Thoracic aorta (tissue), 2 donors: ENCODE results near the gene DNAJB8. TPM values are rescaled to one million over a fixed set of nuclear protein-coding genes. Genes with fewer than 3 reads are reported as not detected.

ENCODE experiments used
- ATAC-seq: fragments of 150-250 bp; one replicate; pipeline ENCODE4 v1.8.0; 2017; ENCODE audit warnings: low read depth; ENCODE audit not compliant: insufficient number of reproducible peaks, low FRiP score
- DNase-seq: peaks from one replicate; pipeline ENCODE4 v3.0.0-alpha.2; 2020; ENCODE audit warnings: low spot score
- H3K27ac ChIP-seq, 2 donors: fragments of 200-600 bp; sonication (generic); 1 replicate in 1 of 2; 2 replicates in 1 of 2; pipeline ENCODE4 v1.5.1; 2016; ENCODE audit warnings: mild to moderate bottlenecking in 2 of 2, moderate library complexity in 2 of 2
- H3K27me3 ChIP-seq: fragments of 200-600 bp; sonication (generic); replicated peaks from 2 replicates; pipeline ENCODE4 v1.6.0; 2016; ENCODE audit warnings: mild to moderate bottlenecking; ENCODE audit not compliant: insufficient read depth
- H3K36me3 ChIP-seq: fragments of 200-600 bp; sonication (generic); one replicate; pipeline ENCODE4 v1.5.1; 2016
- H3K4me1 ChIP-seq, 2 donors: fragments of 200-600 bp; sonication (generic); 1 replicate in 1 of 2; 2 replicates in 1 of 2; pipeline versions ENCODE4 v1.5.1 to v1.6.0; 2016; ENCODE audit warnings: low read depth in 2 of 2, mild to moderate bottlenecking in 1 of 2; ENCODE audit not compliant: control insufficient read depth in 1 of 2
- H3K4me3 ChIP-seq: fragments of 200-600 bp; sonication (generic); 2 replicates; pipeline ENCODE4 v1.5.1; 2016; ENCODE audit warnings: mild to moderate bottlenecking
- H3K9me3 ChIP-seq: fragments of 200-600 bp; sonication (generic); 2 replicates; pipeline ENCODE4 v1.5.1; 2016
- total RNA-seq, 2 donors: library from RNA; depleted of rRNA; stranded (reverse); fragments of >200 nt; gene quantifications; one replicate each; pipeline versions ENCODE4 v1.1.0 to v1.2.3, GENCODE V29; 2016
- TF ChIP-seq, protein P1 (sequence below): fragments of 200-600 bp; sonication (generic); IDR thresholded peaks from one replicate; pipeline ENCODE4 v1.5.1; 2019; ENCODE audit warnings: antibody characterized with exemption

The DNAJB8 gene
- total RNA-seq, 2 donors from 2014 or later: not detected

DNA sequence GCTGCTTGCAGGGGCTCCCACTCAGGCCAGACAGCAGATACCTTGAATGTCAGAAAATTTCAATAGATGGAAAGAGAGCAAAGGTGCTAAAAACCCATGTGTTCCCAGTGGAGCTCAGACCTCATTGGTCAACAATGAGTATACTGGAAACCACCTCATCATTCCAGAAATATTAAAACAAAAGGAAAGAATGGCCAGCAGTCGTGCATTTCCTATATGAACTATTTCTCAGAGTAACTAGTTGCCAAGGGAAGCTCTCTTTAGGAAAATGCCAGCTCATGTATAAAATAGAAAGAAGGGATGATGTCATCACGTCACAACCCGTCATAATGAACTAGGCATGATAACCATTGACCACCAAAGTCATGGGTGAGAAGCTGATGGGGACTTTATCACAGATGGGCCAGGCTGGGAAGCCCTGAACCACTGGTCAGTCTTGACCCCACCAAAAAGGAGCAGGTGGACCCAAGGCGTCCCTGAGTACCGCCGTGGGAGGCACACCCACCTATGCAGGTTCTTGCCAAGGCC is 17.5 kb downstream of the DNAJB8 start:
- DNase-seq: no peak
- Histone ChIP-seq H3K4me1 (no peaks in the 10 kb centered on the region), H3K27ac (no peak overlapping the region), H3K9me3 (no peaks in the 10 kb centered on the region), H3K4me3 (no peak overlapping the region), H3K36me3 (no peaks in the 10 kb centered on the region), H3K27me3 (no peaks in the 10 kb centered on the region)
- ATAC-seq: no peak
- TF ChIP-seq, protein P1, sequence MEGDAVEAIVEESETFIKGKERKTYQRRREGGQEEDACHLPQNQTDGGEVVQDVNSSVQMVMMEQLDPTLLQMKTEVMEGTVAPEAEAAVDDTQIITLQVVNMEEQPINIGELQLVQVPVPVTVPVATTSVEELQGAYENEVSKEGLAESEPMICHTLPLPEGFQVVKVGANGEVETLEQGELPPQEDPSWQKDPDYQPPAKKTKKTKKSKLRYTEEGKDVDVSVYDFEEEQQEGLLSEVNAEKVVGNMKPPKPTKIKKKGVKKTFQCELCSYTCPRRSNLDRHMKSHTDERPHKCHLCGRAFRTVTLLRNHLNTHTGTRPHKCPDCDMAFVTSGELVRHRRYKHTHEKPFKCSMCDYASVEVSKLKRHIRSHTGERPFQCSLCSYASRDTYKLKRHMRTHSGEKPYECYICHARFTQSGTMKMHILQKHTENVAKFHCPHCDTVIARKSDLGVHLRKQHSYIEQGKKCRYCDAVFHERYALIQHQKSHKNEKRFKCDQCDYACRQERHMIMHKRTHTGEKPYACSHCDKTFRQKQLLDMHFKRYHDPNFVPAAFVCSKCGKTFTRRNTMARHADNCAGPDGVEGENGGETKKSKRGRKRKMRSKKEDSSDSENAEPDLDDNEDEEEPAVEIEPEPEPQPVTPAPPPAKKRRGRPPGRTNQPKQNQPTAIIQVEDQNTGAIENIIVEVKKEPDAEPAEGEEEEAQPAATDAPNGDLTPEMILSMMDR: no peak

DNA sequence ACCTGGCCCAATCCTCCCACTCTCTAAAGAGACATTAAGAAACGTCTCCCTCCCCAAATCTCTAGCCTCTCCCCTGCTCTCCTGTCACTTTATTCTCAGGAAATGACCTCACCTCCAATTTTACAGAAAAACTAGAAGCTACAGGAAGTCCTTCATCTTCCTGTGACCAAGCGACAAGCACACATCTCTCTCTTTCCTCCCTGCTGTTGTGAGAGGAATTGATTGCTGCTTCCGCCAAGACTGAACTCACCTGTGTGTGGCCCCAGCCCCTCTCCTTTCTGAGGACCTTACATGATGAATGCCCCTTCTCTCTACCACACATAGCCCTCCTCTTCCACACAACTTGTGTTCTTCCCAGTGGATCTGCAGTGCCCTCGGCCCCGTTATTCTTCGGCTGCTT is 18.2 kb downstream of the DNAJB8 start:
- H3K4me1 ChIP-seq: no peaks in the 10 kb centered on the region
- DNase-seq (no peak), ATAC-seq (no peak)
- no peaks in the 10 kb centered on the region for H3K36me3 ChIP-seq
- no peaks in the 10 kb centered on the region for H3K9me3 ChIP-seq
- TF ChIP-seq, protein P1: no peak
- no peak overlapping the region for H3K4me3 ChIP-seq
- no peak overlapping the region for H3K27ac ChIP-seq
- no peaks in the 10 kb centered on the region for H3K27me3 ChIP-seq

DNA sequence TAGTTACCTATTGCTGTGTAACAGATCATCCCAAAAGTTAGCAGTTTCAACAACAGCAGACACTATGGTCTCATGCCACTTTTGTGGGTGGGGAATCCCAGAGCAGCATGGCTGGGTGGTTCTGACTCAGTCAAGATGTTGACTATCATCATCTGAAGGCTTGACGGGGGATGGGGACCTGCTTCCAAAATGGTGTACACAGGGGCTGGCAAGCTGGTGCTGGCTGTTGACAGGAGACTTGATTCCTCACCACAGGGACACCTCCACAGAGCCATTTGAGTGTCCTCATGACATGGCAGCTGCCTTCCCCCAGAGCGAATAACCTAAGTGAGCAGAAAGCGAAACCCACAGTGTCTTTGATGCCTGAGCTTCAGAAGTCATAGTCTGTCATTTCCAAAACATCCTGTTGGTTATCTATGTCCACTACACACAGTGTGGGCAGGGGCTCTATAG is 19.1 kb downstream of the DNAJB8 start:
- TF ChIP-seq, protein P1: no peak
- ATAC-seq: no peak
- Histone ChIP-seq H3K36me3 (no peaks in the 10 kb centered on the region), H3K4me3 (no peak overlapping the region), H3K4me1 (no peaks in the 10 kb centered on the region), H3K9me3 (no peaks in the 10 kb centered on the region), H3K27ac (no peak overlapping the region), H3K27me3 (no peaks in the 10 kb centered on the region)
- no peak for DNase-seq

DNA sequence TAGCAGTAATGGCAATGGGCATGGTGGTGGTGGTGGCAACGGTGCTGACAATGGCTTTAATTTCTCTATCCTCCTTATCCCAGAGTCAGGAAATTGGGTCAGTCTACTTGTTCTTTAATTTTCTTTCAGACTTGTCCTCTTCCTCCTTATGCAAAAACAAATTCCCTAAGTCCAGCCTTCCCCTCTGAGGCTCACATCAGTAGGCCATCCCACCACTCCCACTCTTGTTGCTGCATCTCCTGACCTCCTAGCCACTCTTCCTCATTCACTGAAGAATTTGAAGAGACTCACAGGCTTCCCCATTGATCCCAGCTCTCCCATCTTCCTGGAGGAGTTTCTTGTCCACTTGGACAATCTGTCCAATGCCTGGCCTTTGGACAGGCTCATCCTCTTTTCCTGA is 19.9 kb downstream of the DNAJB8 start:
- TF ChIP-seq, protein P1: no peak
- DNase-seq: no peak
- no peak overlapping the region for H3K4me3 ChIP-seq
- H3K36me3 ChIP-seq: no peaks in the 10 kb centered on the region
- H3K27ac ChIP-seq: no peak overlapping the region
- H3K9me3 ChIP-seq: no peaks in the 10 kb centered on the region
- no peak for ATAC-seq
- H3K4me1 ChIP-seq: no peaks in the 10 kb centered on the region
- no peaks in the 10 kb centered on the region for H3K27me3 ChIP-seq

DNA sequence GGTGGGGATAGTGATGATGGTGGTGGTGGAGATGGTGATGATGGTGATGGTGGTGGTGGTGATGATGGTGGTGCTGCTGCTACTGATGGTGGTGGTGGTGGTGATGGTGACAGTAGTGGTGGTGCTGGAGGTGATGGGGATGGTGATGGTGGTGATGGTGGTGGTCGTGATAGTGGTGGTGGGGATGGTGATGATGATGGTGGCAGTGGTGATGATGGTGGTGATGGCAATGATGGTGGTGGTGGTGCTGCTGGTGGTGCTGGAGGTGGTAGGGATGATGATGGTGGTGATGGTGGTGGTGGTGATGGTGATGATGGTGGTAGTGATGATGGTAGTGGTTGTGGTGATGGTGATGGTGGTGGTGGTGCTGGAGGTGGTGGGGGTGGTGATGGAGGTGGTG is 21.3 kb downstream of the DNAJB8 start:
- no peaks in the 10 kb centered on the region for H3K9me3 ChIP-seq
- H3K27ac ChIP-seq: no peak overlapping the region
- H3K36me3 ChIP-seq: no peaks in the 10 kb centered on the region
- H3K27me3 ChIP-seq: no peaks in the 10 kb centered on the region
- TF ChIP-seq, protein P1: no peak
- H3K4me1 ChIP-seq: no peaks in the 10 kb centered on the region
- no peak for ATAC-seq
- DNase-seq: no peak
- H3K4me3 ChIP-seq: no peak overlapping the region
